ENCODE results near the gene ERC1. TPM values are rescaled to one million over a fixed set of nuclear protein-coding genes. Genes with fewer than 3 reads are reported as not detected.

ERC1 gene
- total and polyA plus RNA-seq, 9 of the 15 experiments (the other 6 are each of a cell fraction or from before 2014, with no cell fraction given), result 0.74 to 11.8 (median 4.8) TPM

DNA sequence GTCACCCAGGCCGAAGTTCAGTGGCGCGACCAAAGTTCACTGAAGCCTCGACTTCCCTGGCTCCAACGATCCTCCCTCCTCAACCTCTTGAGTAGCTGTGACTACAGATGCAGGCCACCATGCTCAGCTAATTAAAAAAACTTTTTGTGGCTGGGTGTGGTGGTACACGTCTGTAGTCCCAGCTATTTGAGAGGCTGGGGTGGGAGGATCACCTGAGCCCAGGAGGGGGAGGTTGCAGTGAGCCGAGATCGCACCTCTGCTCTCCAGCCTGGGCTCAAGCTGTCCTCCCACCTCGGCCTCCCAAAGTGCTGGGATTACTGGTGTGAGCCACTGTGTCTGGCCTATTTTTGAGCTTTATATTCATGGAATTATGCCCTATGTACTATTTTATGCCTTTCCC, 23.4 kb upstream of the ERC1 start (continued):
- TF ChIP-seq THAP12 (CRISPR knock-in tag; IDR thresholded peaks at IDR 0.05) (no peak), TCFL5 (CRISPR knock-in tag; conservative IDR thresholded peaks at IDR 0.05) (no peak), ZBTB34 (CRISPR knock-in tag; IDR thresholded peaks at IDR 0.05) (no peak), ZNF551 (CRISPR knock-in tag; IDR thresholded peaks at IDR 0.05) (no peak), CUX1 (CRISPR knock-in tag; IDR thresholded peaks at IDR 0.05) (no peak), KHSRP (IDR thresholded peaks at IDR 0.05) (no peak), MEF2A (IDR thresholded peaks at IDR 0.05; ENCODE audit: control insufficient read depth, low read depth, low read length) (no peak), ZNF184 (CRISPR knock-in tag; IDR thresholded peaks at IDR 0.05) (no peak), NFXL1 (CRISPR knock-in tag; IDR thresholded peaks at IDR 0.05) (no peak), EZH2 (IDR thresholded peaks at IDR 0.05; ENCODE audit: borderline replicate concordance, low read depth, low read length) (no peak), HBP1 (CRISPR knock-in tag; IDR thresholded peaks at IDR 0.05) (no peak)

Measured in K562 (cell line).